ENCODE measurements around the gene FKBP11.

Gene FKBP11

GRCh38 chr12:48965298-48965838 lies 40.1 kb upstream of the FKBP11 start:
- H3K4me1 ChIP-seq (ENCODE audit: insufficient read depth, low read length): no peaks in the 10 kb centered on the region
- H3K36me3 ChIP-seq (ENCODE audit: insufficient read depth, low read length): no peaks in the 10 kb centered on the region
- no peaks in the 10 kb centered on the region for H3K9me3 ChIP-seq (ENCODE audit: low read length)
- H3K4me3 ChIP-seq (ENCODE audit: low read length): no peak overlapping the region
- H3K27me3 ChIP-seq (ENCODE audit: insufficient read depth, low read length): peaks cover 43% of the 10 kb centered on the region
- H2AFZ ChIP-seq (ENCODE audit: low read depth, low read length): no peak overlapping the region

DNA sequence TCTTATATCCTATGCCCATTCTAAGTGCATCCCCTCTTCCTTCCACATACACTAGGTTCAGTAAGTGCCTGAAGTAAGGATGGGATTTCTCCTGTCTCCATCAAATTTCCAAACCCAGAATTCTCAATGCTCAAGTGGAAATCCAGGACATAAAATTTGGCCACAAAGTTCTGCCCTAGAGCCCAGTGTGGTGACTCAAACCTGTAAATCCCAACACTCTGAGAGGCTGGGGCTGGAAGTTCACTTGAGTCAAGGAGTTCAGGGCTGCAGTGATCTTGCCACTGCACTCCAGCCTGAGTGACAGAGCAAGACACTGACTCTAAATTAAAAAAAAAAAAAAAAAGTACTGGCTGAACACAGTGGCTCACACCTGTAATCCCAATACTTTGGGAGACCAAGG lies 36.5 kb upstream of the FKBP11 start:
- Histone ChIP-seq H3K27me3 (ENCODE audit: insufficient read depth, low read length) (peaks cover 15% of the 10 kb centered on the region), H3K4me3 (ENCODE audit: low read length) (no peak overlapping the region), H2AFZ (ENCODE audit: low read depth, low read length) (no peak overlapping the region), H3K4me1 (ENCODE audit: insufficient read depth, low read length) (peaks cover 5% of the 10 kb centered on the region), H3K9me3 (ENCODE audit: low read length) (no peaks in the 10 kb centered on the region), H3K36me3 (ENCODE audit: insufficient read depth, low read length) (no peaks in the 10 kb centered on the region)

DNA sequence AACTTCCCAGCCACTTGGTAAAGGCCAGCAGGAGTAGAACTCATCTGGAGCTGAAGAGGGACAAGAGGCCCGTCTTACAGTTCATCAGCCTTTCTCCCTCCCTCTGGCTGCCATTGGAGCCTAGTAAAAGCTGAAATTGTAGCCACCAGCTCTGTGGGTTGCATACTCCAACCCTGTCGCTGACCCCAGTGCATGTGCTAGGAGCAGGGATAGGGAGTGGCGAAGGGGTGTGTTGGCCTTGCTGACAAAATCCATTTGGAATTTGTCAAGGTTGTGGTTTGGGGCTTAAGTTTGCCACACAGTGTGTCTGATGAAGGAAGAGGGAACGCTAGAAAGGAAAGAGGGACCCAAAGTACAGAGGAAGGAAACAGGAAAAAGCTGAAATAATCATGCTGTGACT lies 36.0 kb upstream of the FKBP11 start:
- Histone ChIP-seq H3K4me1 (ENCODE audit: insufficient read depth, low read length) (peaks cover 5% of the 10 kb centered on the region), H2AFZ (ENCODE audit: low read depth, low read length) (no peak overlapping the region), H3K36me3 (ENCODE audit: insufficient read depth, low read length) (no peaks in the 10 kb centered on the region), H3K9me3 (ENCODE audit: low read length) (no peaks in the 10 kb centered on the region), H3K27me3 (ENCODE audit: insufficient read depth, low read length) (peaks cover 11% of the 10 kb centered on the region), H3K4me3 (ENCODE audit: low read length) (no peak overlapping the region)

GRCh38 chr12:48960834-48961233 lies 35.5 kb upstream of the FKBP11 start:
- Histone ChIP-seq H3K9me3 (ENCODE audit: low read length) (no peaks in the 10 kb centered on the region), H3K4me3 (ENCODE audit: low read length) (no peak overlapping the region), H2AFZ (ENCODE audit: low read depth, low read length) (no peak overlapping the region), H3K36me3 (ENCODE audit: insufficient read depth, low read length) (no peaks in the 10 kb centered on the region), H3K27me3 (ENCODE audit: insufficient read depth, low read length) (peaks cover 8% of the 10 kb centered on the region), H3K4me1 (ENCODE audit: insufficient read depth, low read length) (peaks cover 9% of the 10 kb centered on the region)

DNA sequence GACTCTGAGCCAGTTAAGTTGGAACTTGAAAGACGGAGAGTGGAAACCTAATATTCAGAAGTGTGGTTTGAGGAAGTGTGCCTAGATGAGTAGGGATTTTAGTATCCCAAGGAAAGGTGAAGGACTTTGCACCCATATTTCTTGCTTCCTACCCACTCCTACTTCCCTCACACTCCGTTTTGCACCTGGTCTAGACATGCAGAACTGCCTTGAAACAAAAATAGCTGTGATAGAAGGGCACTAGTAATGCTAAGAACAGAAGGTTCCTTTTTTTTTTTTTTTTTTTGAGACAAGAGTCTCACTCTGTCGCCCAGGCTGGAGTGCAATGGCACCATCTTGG lies 32.7 kb upstream of the FKBP11 start:
- H3K36me3 ChIP-seq (ENCODE audit: insufficient read depth, low read length): peaks cover 22% of the 10 kb centered on the region
- H3K27me3 ChIP-seq (ENCODE audit: insufficient read depth, low read length): peaks cover 3% of the 10 kb centered on the region
- H3K9me3 ChIP-seq (ENCODE audit: low read length): no peaks in the 10 kb centered on the region
- H3K4me3 ChIP-seq (ENCODE audit: low read length): peak overlapping the region; percentile 76
- peaks cover 19% of the 10 kb centered on the region for H3K4me1 ChIP-seq (ENCODE audit: insufficient read depth, low read length)
- peak overlapping the region; percentile 27 for H2AFZ ChIP-seq (ENCODE audit: low read depth, low read length)

- peaks cover 3% of the 10 kb centered on the region for H3K27me3 ChIP-seq (ENCODE audit: insufficient read depth, low read length)
- no peaks in the 10 kb centered on the region for H3K9me3 ChIP-seq (ENCODE audit: low read length)
- H3K4me1 ChIP-seq (ENCODE audit: insufficient read depth, low read length): peaks cover 19% of the 10 kb centered on the region
- peak within 1 kb of the TSS; percentile 76 for H3K4me3 ChIP-seq (ENCODE audit: low read length)
- H2AFZ ChIP-seq (ENCODE audit: low read depth, low read length): peak within 1 kb of the TSS; percentile 27
- H3K36me3 ChIP-seq (ENCODE audit: insufficient read depth, low read length): peaks cover 28% of the 10 kb centered on the region
Measured at GRCh38 chr12:48957141-48958048, 32.1 kb upstream of the FKBP11 start, which contains the start of gene ARF3. ARF3 (minus strand) TSS chr12:48957487; CDS start chr12:48941095, 16,392 bp downstream.

DNA sequence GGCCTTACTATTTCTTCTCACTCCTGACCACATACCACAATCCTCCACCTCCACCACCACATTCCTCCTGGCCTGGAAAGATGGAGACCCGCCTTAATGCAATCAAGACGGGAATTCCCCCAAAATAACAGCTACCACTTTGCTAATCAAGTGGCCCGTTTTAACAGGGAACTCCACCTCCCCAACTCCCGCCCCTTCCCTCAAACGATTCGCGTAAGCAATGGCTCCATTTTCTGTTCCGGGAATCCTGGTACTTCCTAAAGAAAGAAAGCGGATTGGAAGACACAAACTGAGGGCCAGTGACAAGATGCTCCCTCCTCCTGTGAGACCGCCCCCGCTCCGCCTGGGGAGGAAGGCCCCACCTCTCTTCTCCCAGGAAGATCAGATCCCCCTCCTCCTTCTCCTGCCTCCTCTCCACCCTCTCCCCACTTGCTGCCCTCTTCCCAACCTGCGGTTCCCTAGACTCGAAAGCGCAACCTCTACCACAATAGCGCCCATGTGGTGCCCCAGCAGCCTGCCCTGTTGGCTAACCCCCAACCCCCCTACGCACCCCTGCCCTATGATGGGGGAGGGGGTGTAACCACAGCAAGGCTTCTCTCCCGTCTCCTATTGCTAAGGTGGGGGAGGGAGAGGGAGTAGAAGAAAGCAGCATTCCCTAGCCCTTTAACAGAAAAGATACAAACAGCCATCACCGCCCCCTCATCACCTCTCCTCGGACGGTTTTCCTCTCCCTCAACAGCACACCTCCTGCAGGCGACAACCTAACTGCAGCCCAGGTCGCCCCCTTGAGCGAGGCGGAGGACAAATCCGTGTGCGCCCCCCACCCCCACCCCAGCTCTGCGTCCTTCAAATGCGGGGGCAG lies 31.2 kb upstream of the FKBP11 start:
- Histone ChIP-seq H3K9me3 (ENCODE audit: low read length) (no peaks in the 10 kb centered on the region), H3K4me3 (ENCODE audit: low read length) (peak overlapping the region; percentile 76), H3K27me3 (ENCODE audit: insufficient read depth, low read length) (no peaks in the 10 kb centered on the region), H2AFZ (ENCODE audit: low read depth, low read length) (peak overlapping the region; percentile 27), H3K4me1 (ENCODE audit: insufficient read depth, low read length) (peaks cover 19% of the 10 kb centered on the region), H3K36me3 (ENCODE audit: insufficient read depth, low read length) (peaks cover 34% of the 10 kb centered on the region)

DNA sequence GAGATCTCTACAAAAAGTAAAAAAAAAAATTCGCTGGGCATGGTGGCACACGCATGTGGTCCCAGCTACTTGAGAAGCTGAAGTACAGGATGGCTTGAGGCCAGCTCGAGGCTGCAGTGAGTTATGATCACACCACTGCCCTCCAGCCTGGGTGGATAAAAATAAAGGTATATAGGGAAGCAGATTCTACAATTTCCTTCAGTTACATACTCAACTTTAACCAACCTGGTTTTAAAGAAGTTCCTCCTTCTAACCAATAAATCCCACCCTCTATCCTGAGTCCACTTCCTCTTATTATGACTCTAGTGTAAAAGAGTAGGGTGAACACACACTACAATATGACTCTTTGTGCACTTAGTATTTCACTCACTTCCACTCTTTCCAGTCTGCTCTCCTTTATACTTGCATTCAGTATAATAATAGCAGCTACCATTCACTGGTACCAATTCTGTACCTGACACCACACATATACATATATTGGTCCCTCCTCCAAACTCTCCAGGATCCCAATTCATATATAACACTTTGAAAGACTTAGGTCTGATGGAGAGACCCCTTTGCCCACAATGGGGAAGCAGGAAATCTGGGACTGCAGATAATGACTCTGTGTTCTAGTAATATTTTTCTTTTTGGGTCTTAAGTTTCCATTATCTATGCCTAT lies 29.7 kb upstream of the FKBP11 start:
- peaks cover 35% of the 10 kb centered on the region for H3K36me3 ChIP-seq (ENCODE audit: insufficient read depth, low read length)
- H3K9me3 ChIP-seq (ENCODE audit: low read length): no peaks in the 10 kb centered on the region
- no peak overlapping the region for H2AFZ ChIP-seq (ENCODE audit: low read depth, low read length)
- H3K27me3 ChIP-seq (ENCODE audit: insufficient read depth, low read length): no peaks in the 10 kb centered on the region
- H3K4me1 ChIP-seq (ENCODE audit: insufficient read depth, low read length): peaks cover 19% of the 10 kb centered on the region
- H3K4me3 ChIP-seq (ENCODE audit: low read length): peak overlapping the region; percentile 76

GRCh38 chr12:48954061-48954460 lies 28.8 kb upstream of the FKBP11 start:
- no peaks in the 10 kb centered on the region for H3K27me3 ChIP-seq (ENCODE audit: insufficient read depth, low read length)
- H3K9me3 ChIP-seq (ENCODE audit: low read length): no peaks in the 10 kb centered on the region
- H2AFZ ChIP-seq (ENCODE audit: low read depth, low read length): no peak overlapping the region
- H3K4me1 ChIP-seq (ENCODE audit: insufficient read depth, low read length): peaks cover 19% of the 10 kb centered on the region
- no peak overlapping the region for H3K4me3 ChIP-seq (ENCODE audit: low read length)
- peaks cover 39% of the 10 kb centered on the region for H3K36me3 ChIP-seq (ENCODE audit: insufficient read depth, low read length)

DNA sequence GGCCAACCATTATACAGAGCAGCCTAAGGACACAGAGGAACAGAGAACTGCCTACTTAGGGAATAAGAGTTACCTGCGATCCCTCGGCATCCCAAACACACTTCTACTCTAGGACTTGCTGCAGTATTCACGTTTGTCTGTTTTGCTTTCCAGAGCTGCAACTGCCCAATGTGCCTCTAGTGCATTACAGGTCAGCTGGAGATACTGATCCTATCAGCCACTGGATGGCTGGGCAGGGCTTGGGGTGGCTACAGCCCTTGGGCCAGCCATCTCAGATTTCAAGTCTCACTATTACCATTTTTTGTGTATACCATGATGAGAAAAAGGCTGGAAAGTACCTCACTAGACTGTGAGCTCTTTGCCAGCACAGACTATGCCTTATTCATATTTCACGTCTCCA lies 27.4 kb upstream of the FKBP11 start:
- H3K36me3 ChIP-seq (ENCODE audit: insufficient read depth, low read length): peaks cover 39% of the 10 kb centered on the region
- H3K4me3 ChIP-seq (ENCODE audit: low read length): no peak overlapping the region
- H3K9me3 ChIP-seq (ENCODE audit: low read length): no peaks in the 10 kb centered on the region
- peaks cover 15% of the 10 kb centered on the region for H3K4me1 ChIP-seq (ENCODE audit: insufficient read depth, low read length)
- H2AFZ ChIP-seq (ENCODE audit: low read depth, low read length): no peak overlapping the region
- no peaks in the 10 kb centered on the region for H3K27me3 ChIP-seq (ENCODE audit: insufficient read depth, low read length)

DNA sequence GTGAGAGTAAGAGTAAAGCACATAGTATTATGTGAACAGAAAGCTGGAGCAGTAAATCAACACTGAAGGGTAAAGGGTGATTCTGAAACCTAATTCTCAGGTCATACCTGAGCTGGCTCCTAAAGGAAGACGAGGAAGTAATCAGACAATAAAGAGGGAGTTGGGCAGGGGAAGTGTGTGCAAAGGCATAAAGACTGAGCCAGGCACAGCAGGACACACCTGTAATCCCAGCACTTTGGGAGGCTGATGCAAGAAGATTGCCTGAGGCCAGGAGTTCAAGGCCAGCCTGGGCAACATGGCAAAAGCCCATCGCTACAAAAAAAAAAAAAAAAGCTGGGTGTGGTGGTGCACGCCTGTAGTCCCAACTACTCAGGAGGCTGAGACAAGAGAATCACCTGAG lies 22.4 kb upstream of the FKBP11 start:
- peaks cover 9% of the 10 kb centered on the region for H3K4me1 ChIP-seq (ENCODE audit: insufficient read depth, low read length)
- no peaks in the 10 kb centered on the region for H3K27me3 ChIP-seq (ENCODE audit: insufficient read depth, low read length)
- no peak overlapping the region for H3K4me3 ChIP-seq (ENCODE audit: low read length)
- peaks cover 15% of the 10 kb centered on the region for H3K36me3 ChIP-seq (ENCODE audit: insufficient read depth, low read length)
- H2AFZ ChIP-seq (ENCODE audit: low read depth, low read length): no peak overlapping the region
- no peaks in the 10 kb centered on the region for H3K9me3 ChIP-seq (ENCODE audit: low read length)

DNA sequence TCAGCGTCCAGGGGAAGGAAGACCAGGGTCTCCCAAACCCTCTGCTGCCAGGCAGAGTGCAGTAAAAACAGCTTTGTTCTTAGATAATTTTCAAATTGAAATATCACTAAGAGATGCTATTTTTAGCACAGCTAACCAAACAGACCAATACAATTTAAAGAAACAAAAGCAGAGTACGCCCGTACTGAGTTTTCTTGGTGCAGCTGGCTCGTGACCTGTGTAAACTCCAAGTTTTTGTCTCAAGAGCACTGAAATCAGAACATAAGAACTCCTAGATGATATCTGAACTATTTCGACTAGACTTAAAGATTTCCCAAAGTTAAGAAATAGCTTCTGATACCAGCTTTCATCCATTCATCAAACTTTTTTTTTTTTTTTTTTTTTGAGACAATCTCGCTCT lies 21.7 kb upstream of the FKBP11 start:
- H3K4me3 ChIP-seq (ENCODE audit: low read length): no peak overlapping the region
- no peaks in the 10 kb centered on the region for H3K27me3 ChIP-seq (ENCODE audit: insufficient read depth, low read length)
- H2AFZ ChIP-seq (ENCODE audit: low read depth, low read length): no peak overlapping the region
- H3K36me3 ChIP-seq (ENCODE audit: insufficient read depth, low read length): peaks cover 10% of the 10 kb centered on the region
- peaks cover 9% of the 10 kb centered on the region for H3K4me1 ChIP-seq (ENCODE audit: insufficient read depth, low read length)
- H3K9me3 ChIP-seq (ENCODE audit: low read length): no peaks in the 10 kb centered on the region
